K562 (cell line): Measurements from ENCODE around the gene RNF215.

Experiments used
- EP300 ChIP-seq: IDR thresholded peaks from 2 replicates; pipeline ENCODE4 v1.6.1; 2012; ENCODE audit warnings: low read length, improper control_type of control experiment
- EZH2 ChIP-seq: IDR thresholded peaks from 2 replicates; pipeline ENCODE4 v1.6.1; 2012; ENCODE audit warnings: low read depth, mild to moderate bottlenecking, inconsistent platforms, low read length, borderline replicate concordance
- FOXJ2 ChIP-seq: fragments of 200-800 bp; sonication (Bioruptor generic); IDR thresholded peaks from 2 replicates; pipeline ENCODE4 v1.6.1; 2016; ENCODE audit warnings: missing genetic modification characterization, missing compliant biosample characterization
- FOXK2 ChIP-seq, 2 experiments: fragments of 450-650 bp; IDR thresholded peaks in 1 of 2; conservative IDR thresholded peaks in 1 of 2; 2 replicates each; pipeline ENCODE4 v1.6.1; 2016; ENCODE audit warnings: low read depth in 2 of 2, mild to moderate bottlenecking in 1 of 2
- HCFC1 ChIP-seq: IDR thresholded peaks from 2 replicates; pipeline ENCODE4 v1.6.1; 2012; ENCODE audit warnings: low read depth, low read length, improper control_type of control experiment
- MTA2 ChIP-seq: fragments of 450-650 bp; IDR thresholded peaks from 2 replicates; pipeline ENCODE4 v1.6.1; 2016; ENCODE audit warnings: low read depth
- SP1 ChIP-seq: sonication (generic); formaldehyde crosslinking; IDR thresholded peaks from 2 replicates; pipeline ENCODE4 v1.8.1; 2022; ENCODE audit warnings: mild to moderate bottlenecking, missing genetic modification reagents
- SRF ChIP-seq, 2 experiments: fragments of 250-450, 450-650 bp in 1 of 2; sonication (Bioruptor Pico) in 1 of 2; sonication (generic) in 1 of 2; formaldehyde crosslinking; IDR thresholded peaks; 2 replicates each; pipeline versions ENCODE4 v1.5.0 to v1.5.1; 2020 to 2022; ENCODE audit warnings: mild to moderate bottlenecking in 1 of 2, missing genetic modification reagents in 1 of 2
- TRIM28 ChIP-seq: fragments of 450-650 bp; IDR thresholded peaks from 2 replicates; pipeline ENCODE4 v1.6.1; 2017
- ZC3H4 ChIP-seq: sonication (generic); formaldehyde crosslinking; IDR thresholded peaks from 2 replicates; pipeline ENCODE4 v1.9.0; 2021; ENCODE audit warnings: missing genetic modification reagents, borderline replicate concordance
- ZNF143 ChIP-seq: sonication (generic); formaldehyde crosslinking; IDR thresholded peaks from 2 replicates; pipeline ENCODE4 v1.9.0; 2022; ENCODE audit warnings: mild to moderate bottlenecking, missing genetic modification reagents
- TF ChIP-seq, protein P1 (sequence below): sonication (generic); formaldehyde crosslinking; IDR thresholded peaks from 2 replicates; pipeline ENCODE4 v1.9.0; 2022; ENCODE audit warnings: mild to moderate bottlenecking, missing genetic modification reagents
- TF ChIP-seq, protein P2 (sequence below), 3 experiments: IDR thresholded peaks in 2 of 3; conservative IDR thresholded peaks in 1 of 3; 2 replicates each; pipeline ENCODE4 v1.5.1; 2011 to 2012; ENCODE audit warnings: low read length in 3 of 3, mild to moderate bottlenecking in 3 of 3, control low read depth in 2 of 3, improper control_type of control experiment in 1 of 3, inconsistent platforms in 1 of 3, low read depth in 1 of 3, mixed read lengths in 1 of 3, moderate library complexity in 1 of 3; ENCODE audit not compliant: insufficient read depth in 2 of 3
- TF ChIP-seq, protein P3 (sequence below): fragments of 450-650 bp; IDR thresholded peaks from 2 replicates; pipeline ENCODE4 v1.6.1; 2016; ENCODE audit warnings: mild to moderate bottlenecking, moderate library complexity

DNA sequence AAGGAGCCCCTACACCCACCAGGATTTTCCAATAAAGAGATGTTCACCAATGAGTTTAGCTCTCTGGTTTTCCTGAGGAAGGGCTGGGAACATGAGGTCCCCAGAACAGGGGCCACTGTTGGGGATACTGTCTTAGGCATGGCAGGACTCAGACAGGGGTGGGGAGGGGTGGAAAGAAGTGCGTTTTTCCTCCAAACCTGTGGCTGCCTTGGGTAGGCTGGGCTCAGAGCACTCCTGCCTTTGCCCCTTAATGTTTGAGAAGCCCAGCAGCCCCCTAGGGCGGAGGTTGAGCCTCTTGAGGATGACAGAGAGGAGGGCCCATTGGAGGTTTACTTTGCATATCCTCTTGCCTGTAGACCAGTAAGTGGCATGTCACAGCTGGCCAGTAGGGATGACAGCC, 49.0 kb upstream of the RNF215 start:
- TF ChIP-seq FOXK2 (conservative IDR thresholded peaks at IDR 0.05 in 1 of 2, IDR thresholded peaks at IDR 0.05 in 1 of 2; ENCODE audit: low read depth in 2 of 2) (no peak), SRF (CRISPR knock-in tag; IDR thresholded peaks at IDR 0.05) (no peak), FOXJ2 (tag) (no peak), MTA2 (no peak), SP1 (CRISPR knock-in tag) (no peak), TRIM28 (no peak), ZNF143 (CRISPR knock-in tag) (no peak), EP300 (no peak), HCFC1 (no peak), ZC3H4 (CRISPR knock-in tag) (no peak), EZH2 (no peak)
- TF ChIP-seq, protein P1, sequence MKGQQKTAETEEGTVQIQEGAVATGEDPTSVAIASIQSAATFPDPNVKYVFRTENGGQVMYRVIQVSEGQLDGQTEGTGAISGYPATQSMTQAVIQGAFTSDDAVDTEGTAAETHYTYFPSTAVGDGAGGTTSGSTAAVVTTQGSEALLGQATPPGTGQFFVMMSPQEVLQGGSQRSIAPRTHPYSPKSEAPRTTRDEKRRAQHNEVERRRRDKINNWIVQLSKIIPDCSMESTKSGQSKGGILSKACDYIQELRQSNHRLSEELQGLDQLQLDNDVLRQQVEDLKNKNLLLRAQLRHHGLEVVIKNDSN (CRISPR knock-in tag), result no peak
- TF ChIP-seq, protein P2, sequence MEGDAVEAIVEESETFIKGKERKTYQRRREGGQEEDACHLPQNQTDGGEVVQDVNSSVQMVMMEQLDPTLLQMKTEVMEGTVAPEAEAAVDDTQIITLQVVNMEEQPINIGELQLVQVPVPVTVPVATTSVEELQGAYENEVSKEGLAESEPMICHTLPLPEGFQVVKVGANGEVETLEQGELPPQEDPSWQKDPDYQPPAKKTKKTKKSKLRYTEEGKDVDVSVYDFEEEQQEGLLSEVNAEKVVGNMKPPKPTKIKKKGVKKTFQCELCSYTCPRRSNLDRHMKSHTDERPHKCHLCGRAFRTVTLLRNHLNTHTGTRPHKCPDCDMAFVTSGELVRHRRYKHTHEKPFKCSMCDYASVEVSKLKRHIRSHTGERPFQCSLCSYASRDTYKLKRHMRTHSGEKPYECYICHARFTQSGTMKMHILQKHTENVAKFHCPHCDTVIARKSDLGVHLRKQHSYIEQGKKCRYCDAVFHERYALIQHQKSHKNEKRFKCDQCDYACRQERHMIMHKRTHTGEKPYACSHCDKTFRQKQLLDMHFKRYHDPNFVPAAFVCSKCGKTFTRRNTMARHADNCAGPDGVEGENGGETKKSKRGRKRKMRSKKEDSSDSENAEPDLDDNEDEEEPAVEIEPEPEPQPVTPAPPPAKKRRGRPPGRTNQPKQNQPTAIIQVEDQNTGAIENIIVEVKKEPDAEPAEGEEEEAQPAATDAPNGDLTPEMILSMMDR (IDR thresholded peaks at IDR 0.05 in 2 of 3, conservative IDR thresholded peaks at IDR 0.05 in 1 of 3; ENCODE audit: insufficient read depth in 2 of 3, low read depth in 1 of 3, low read length in 3 of 3), result no peak
- TF ChIP-seq, protein P3, sequence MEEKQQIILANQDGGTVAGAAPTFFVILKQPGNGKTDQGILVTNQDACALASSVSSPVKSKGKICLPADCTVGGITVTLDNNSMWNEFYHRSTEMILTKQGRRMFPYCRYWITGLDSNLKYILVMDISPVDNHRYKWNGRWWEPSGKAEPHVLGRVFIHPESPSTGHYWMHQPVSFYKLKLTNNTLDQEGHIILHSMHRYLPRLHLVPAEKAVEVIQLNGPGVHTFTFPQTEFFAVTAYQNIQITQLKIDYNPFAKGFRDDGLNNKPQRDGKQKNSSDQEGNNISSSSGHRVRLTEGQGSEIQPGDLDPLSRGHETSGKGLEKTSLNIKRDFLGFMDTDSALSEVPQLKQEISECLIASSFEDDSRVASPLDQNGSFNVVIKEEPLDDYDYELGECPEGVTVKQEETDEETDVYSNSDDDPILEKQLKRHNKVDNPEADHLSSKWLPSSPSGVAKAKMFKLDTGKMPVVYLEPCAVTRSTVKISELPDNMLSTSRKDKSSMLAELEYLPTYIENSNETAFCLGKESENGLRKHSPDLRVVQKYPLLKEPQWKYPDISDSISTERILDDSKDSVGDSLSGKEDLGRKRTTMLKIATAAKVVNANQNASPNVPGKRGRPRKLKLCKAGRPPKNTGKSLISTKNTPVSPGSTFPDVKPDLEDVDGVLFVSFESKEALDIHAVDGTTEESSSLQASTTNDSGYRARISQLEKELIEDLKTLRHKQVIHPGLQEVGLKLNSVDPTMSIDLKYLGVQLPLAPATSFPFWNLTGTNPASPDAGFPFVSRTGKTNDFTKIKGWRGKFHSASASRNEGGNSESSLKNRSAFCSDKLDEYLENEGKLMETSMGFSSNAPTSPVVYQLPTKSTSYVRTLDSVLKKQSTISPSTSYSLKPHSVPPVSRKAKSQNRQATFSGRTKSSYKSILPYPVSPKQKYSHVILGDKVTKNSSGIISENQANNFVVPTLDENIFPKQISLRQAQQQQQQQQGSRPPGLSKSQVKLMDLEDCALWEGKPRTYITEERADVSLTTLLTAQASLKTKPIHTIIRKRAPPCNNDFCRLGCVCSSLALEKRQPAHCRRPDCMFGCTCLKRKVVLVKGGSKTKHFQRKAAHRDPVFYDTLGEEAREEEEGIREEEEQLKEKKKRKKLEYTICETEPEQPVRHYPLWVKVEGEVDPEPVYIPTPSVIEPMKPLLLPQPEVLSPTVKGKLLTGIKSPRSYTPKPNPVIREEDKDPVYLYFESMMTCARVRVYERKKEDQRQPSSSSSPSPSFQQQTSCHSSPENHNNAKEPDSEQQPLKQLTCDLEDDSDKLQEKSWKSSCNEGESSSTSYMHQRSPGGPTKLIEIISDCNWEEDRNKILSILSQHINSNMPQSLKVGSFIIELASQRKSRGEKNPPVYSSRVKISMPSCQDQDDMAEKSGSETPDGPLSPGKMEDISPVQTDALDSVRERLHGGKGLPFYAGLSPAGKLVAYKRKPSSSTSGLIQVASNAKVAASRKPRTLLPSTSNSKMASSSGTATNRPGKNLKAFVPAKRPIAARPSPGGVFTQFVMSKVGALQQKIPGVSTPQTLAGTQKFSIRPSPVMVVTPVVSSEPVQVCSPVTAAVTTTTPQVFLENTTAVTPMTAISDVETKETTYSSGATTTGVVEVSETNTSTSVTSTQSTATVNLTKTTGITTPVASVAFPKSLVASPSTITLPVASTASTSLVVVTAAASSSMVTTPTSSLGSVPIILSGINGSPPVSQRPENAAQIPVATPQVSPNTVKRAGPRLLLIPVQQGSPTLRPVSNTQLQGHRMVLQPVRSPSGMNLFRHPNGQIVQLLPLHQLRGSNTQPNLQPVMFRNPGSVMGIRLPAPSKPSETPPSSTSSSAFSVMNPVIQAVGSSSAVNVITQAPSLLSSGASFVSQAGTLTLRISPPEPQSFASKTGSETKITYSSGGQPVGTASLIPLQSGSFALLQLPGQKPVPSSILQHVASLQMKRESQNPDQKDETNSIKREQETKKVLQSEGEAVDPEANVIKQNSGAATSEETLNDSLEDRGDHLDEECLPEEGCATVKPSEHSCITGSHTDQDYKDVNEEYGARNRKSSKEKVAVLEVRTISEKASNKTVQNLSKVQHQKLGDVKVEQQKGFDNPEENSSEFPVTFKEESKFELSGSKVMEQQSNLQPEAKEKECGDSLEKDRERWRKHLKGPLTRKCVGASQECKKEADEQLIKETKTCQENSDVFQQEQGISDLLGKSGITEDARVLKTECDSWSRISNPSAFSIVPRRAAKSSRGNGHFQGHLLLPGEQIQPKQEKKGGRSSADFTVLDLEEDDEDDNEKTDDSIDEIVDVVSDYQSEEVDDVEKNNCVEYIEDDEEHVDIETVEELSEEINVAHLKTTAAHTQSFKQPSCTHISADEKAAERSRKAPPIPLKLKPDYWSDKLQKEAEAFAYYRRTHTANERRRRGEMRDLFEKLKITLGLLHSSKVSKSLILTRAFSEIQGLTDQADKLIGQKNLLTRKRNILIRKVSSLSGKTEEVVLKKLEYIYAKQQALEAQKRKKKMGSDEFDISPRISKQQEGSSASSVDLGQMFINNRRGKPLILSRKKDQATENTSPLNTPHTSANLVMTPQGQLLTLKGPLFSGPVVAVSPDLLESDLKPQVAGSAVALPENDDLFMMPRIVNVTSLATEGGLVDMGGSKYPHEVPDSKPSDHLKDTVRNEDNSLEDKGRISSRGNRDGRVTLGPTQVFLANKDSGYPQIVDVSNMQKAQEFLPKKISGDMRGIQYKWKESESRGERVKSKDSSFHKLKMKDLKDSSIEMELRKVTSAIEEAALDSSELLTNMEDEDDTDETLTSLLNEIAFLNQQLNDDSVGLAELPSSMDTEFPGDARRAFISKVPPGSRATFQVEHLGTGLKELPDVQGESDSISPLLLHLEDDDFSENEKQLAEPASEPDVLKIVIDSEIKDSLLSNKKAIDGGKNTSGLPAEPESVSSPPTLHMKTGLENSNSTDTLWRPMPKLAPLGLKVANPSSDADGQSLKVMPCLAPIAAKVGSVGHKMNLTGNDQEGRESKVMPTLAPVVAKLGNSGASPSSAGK, result no peak
